NOMO-1 treated with dmso at 0.1 percent for 144 hours (cell line): ENCODE data around the gene TBXA2R.
"Not testable (repeated sequence)": the region's sequence is repeated elsewhere in the genome, so short reads cannot be mapped to it uniquely, and the experiment has no call there.

ENCODE experiments used
- DNase-seq: peaks from one replicate; lab custom pipeline; 2025; ENCODE audit not compliant: unreplicated experiment; lab: John Stamatoyannopoulos, UW

The TBXA2R gene

GRCh38 chr19:3606690-3607289 is at the start of gene TBXA2R:
TBXA2R (minus strand) TSS chr19:3606875; CDS start chr19:3600634, 6,241 bp downstream.
- DNase-seq: no peak

DNA sequence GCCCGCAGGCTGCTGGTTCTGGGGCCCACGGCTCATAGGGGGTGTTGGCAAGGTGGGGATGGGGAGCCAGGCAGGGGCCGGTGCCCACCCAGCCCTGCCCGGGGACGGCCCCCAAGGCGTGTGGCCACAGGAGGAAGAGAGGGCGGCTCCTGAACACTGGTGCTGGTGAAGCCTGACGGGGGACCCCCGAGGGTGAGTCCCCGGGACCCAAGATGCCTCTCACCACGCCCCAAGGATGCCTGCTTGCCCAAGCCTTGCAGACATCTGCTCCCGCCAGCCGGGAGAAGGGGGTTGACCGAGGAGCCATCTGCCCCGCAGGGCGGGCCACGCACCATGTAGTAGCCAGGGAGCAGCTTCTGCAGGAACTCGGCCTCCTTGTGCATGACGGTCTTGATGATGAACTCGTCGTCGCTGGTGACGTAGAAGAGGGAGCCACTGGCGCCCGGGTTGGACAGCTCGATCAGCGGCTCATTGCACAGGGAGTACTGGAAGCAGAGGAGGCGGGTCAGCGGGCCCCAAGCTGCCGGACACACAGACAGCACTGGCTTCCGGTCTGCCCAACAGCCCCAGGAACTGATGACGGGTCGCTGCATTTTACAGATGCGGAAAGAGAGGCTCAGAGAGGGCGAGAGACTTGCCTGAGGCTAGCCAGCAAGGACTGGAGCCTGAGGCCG is 49.5 kb upstream of the TBXA2R start:
- DNase-seq: no peak

DNA sequence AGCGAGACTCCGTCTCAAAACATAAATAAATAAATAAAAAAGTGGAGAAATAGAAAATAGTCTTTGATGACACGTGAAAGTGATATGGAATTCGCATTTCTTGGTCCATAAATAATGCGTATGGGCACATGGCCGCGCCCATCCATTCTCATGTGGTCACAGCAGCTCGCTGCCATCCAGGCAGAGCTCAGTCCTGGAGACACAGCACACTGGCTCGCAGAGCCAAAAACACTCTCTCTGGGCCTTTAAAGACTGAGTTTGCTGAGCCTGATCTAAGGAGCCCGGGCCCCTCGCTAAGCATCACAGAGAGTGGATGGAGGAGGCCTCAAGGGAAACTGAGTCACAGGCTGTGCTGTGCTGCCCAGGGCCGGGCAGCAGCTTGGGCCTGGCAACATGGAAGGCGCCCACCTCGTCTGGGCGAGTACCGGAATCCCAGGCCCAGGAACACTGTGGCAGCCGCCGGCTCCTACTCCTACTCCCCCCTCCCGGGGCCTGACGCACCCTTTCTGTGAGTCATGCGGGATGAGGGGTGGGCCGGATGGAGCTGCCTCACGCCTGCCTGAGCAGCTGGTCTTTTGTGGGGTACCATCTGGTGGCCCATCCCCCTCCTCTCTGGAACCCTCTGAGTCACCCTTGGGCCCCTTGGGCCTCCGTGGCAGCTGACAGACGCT is 48.9 kb upstream of the TBXA2R start:
- no peak for DNase-seq

DNA sequence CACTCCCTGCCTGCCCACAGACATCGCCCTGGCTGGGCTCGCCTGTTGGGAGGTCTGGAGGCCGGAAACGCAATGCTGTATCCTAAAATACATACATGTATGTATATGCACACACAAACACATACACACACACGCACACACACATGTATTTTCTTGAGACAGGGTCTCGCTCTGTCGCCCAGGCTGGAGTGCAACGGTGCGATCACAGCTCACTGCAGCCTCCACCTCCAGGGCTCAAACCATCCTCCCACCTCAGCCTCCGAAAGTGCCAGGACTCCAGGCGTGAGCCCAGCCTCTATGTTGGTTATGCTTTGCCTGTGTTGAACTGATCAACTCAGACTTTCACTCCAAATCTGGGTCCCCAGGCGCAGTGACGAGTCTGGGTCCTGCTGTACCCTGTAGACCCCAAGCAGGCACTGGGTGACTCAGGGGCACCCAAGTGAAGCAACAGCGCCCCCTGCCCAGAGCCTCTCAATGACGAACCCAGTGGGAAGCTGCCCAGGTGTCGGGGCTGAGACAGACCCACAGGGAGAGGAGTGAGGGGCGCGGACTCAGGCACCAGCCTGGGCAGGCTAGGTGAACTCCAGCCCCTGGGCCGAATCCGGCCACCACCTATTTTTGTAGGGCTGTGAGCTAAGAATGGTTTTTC is 47.3 kb upstream of the TBXA2R start:
- DNase-seq: no peak

GRCh38 chr19:3653081-3653795 is 46.6 kb upstream of the TBXA2R start:
- no peak for DNase-seq

DNA sequence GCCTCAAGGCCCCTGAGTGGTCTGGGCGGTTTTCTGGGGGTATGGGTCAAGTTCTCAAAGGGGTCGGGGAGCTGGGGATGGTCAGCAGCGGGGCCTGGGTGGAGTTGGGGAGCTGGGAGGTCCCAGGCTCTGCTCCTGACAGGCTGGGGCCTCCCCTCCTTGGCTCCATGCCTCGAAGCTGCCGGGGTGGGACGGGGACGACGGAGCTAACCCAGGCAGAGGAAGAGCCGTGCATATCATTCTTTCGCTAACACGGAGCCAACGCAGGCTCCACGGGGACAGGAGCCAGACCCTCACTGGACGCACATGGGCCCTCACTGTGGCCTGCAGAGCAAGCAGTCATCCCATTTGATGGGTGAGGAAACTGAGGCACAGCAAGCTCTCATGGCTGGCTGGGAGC is 45.7 kb upstream of the TBXA2R start:
- no peak for DNase-seq

GRCh38 chr19:3651684-3652083 is 45.0 kb upstream of the TBXA2R start:
- DNase-seq: no peak

- no peak for DNase-seq
Measured at GRCh38 chr19:3649888-3650287, 43.2 kb upstream of the TBXA2R start.

DNA sequence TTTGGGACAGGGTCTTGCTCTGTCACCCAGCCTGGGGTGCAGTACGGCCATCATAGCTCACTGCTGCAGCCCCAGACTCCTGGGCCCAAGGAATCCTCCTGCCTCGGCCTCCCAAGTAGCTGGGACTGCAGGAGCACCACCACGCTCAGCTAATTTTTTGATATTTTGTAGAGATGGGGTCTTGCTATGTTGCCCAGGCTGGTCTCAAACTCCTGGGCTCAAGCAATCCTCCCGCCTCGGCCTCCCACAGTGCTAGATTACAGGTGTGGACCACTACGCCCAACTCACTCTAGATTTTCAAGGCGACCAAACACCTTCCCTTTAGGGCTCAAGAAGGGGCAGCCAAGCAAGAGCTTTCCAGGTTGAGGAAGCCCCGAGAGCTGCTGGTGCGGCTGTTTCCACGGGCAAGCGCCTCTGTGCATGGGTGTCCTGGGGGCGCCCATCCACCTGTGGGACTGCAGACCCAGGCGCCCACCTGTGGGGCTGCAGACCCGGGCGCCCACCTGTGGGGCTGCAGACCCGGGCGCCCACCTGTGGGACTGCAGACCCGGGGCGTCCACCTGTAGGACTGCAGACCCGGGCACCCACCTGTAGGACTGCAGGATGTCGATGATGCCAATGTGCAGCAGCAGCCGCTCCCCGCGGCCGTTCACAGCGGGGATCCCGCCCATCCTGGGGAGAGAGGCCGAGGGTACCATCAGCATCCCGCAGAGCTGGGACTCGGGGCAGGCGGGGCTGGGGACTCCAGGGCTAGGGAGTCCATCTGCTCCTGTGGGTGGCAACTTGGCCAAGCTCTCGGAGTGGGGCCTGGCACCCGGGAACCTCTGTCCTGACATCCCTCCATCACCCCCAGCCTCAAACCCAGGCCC is 41.6 kb upstream of the TBXA2R start:
- no peak for DNase-seq

- not testable (repeated sequence) for DNase-seq
Measured at GRCh38 chr19:3647102-3647501, 40.4 kb upstream of the TBXA2R start.

- no peak for DNase-seq
Measured at GRCh38 chr19:3646336-3647092, 39.8 kb upstream of the TBXA2R start.

GRCh38 chr19:3645726-3646125 is 39.1 kb upstream of the TBXA2R start:
- DNase-seq: no peak

DNA sequence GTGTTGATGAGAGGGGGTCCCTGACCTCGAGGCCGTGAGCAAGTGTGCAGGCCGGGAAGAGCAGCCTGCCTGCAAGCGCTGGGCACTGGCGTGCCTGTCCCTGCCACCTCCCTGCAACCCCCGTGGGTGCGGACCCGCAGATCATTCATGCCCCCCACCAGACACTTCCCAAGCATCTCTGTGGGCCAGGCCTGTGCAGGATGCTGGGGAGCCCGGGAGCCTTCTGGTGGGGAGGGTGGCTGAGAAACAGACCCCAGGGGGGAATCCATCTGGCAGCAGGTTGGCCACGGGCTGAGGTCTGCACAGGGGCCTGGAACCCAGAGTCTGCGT is 38.4 kb upstream of the TBXA2R start:
- DNase-seq: no peak

- no peak for DNase-seq
Measured at GRCh38 chr19:3644351-3645066, 37.8 kb upstream of the TBXA2R start.

- DNase-seq: no peak
Measured at GRCh38 chr19:3643674-3644313, 37.1 kb upstream of the TBXA2R start.

GRCh38 chr19:3642987-3643673 is 36.5 kb upstream of the TBXA2R start:
- DNase-seq: no peak

- DNase-seq: no peak
Measured at GRCh38 chr19:3642296-3642695, 35.6 kb upstream of the TBXA2R start.
